ENCODE data around the gene RALA.

- TF ChIP-seq POLR2AphosphoS5 (IDR thresholded peaks at IDR 0.05; ENCODE audit: low read depth, low read length) (no peak), SRF (IDR thresholded peaks at IDR 0.05; ENCODE audit: low read depth) (no peak), CTCF (IDR thresholded peaks at IDR 0.05 in 2 of 3, conservative IDR thresholded peaks at IDR 0.05 in 1 of 3; ENCODE audit: borderline replicate concordance in 1 of 3, insufficient read depth in 1 of 3, low read depth in 2 of 3, low read length in 2 of 3) (no peak), TCF7L2 (IDR thresholded peaks at IDR 0.05; ENCODE audit: borderline replicate concordance, extremely low read depth, insufficient read depth, insufficient read length) (no peak), POLR2A (IDR thresholded peaks at IDR 0.05; ENCODE audit: borderline replicate concordance, extremely low read depth, insufficient read depth, insufficient read length) (no peak)
Measured at GRCh38 chr7:39634478-39634805, 11.1 kb downstream of the RALA start.
